Activated naive CD8-positive, alpha-beta T cell treated with anti-CD3 and anti-CD28 coated beads, Interleukin-2, amount 50 U/mL, for 24 hours (primary cell): Measurements from ENCODE around the gene ULBP2.

ENCODE experiments used
- ATAC-seq: fragments of 150-1000 bp; cut with Tn5 transposase; one replicate; pipeline ENCODE4 v1.10.0; 2021
- DNase-seq: peaks from one replicate; pipeline ENCODE4 v3.0.0; 2021
- H3K27ac Mint-ChIP-seq: one replicate; pipeline ENCODE4 v1.8.0; 2021; ENCODE audit warnings: mild to moderate bottlenecking, mixed read lengths
- H3K27me3 Mint-ChIP-seq: one replicate; pipeline ENCODE4 v1.8.0; 2021; ENCODE audit warnings: mixed read lengths
- H3K36me3 Mint-ChIP-seq: one replicate; pipeline ENCODE4 v1.8.0; 2021; ENCODE audit warnings: low read depth, mixed read lengths
- H3K4me1 Mint-ChIP-seq: one replicate; pipeline ENCODE4 v1.8.0; 2021; ENCODE audit warnings: mixed read lengths
- H3K4me3 Mint-ChIP-seq: one replicate; pipeline ENCODE4 v1.8.0; 2021; ENCODE audit warnings: mild to moderate bottlenecking, moderate library complexity, mixed read lengths
- H3K9me3 Mint-ChIP-seq: one replicate; pipeline ENCODE4 v1.8.0; 2021; ENCODE audit warnings: mixed read lengths

ULBP2 gene

GRCh38 chr6:149995971-149996370 lies 54.2 kb downstream of the ULBP2 start:
- no peak for DNase-seq
- Mint-ChIP-seq H3K9me3 (no peaks in the 10 kb centered on the region), H3K27me3 (peaks cover 92% of the 10 kb centered on the region), H3K4me3 (no peak overlapping the region), H3K4me1 (peaks cover 19% of the 10 kb centered on the region), H3K36me3 (no peaks in the 10 kb centered on the region), H3K27ac (no peak overlapping the region)
- no peak for ATAC-seq
